Neural cell (in vitro differentiated cells): ENCODE measurements around the gene HORMAD2. TPM values are rescaled to one million over a fixed set of nuclear protein-coding genes. Genes with fewer than 3 reads are reported as not detected.
"Not testable (repeated sequence)": the region's sequence is repeated elsewhere in the genome, so short reads cannot be mapped to it uniquely, and the experiment has no call there.

Source experiments
- H2AFZ ChIP-seq: fragments of 200-600, 300-800 bp; sonication (generic), shearing (Covaris generic); 2 replicates; pipeline ENCODE4 v1.6.0; 2014; ENCODE audit warnings: low read depth, mild to moderate bottlenecking, antibody characterized with exemption, low read length, moderate library complexity
- H3F3A ChIP-seq: fragments of 200-600 bp; shearing (Covaris generic); 2 replicates; pipeline ENCODE4 v1.6.1; 2016; ENCODE audit warnings: mild to moderate bottlenecking, moderate library complexity, mixed read lengths, antibody characterized with exemption, low read length; ENCODE audit not compliant: insufficient read depth, poor library complexity, severe bottlenecking
- H3K27ac ChIP-seq: fragments of 200-600, 300-800 bp; sonication (generic), shearing (Covaris generic); 2 replicates; pipeline ENCODE4 v1.5.1; 2014; ENCODE audit warnings: mild to moderate bottlenecking, low read length, moderate library complexity
- H3K27me3 ChIP-seq: fragments of 300-800, 200-600 bp; sonication (generic), shearing (Covaris generic); 2 replicates; pipeline ENCODE4 v1.6.0; 2014; ENCODE audit warnings: mild to moderate bottlenecking, low read depth, low read length, moderate library complexity; ENCODE audit not compliant: insufficient read depth
- H3K36me3 ChIP-seq: fragments of 300-800, 200-600 bp; sonication (generic), shearing (Covaris generic); 2 replicates; pipeline ENCODE4 v1.5.1; 2014; ENCODE audit warnings: mild to moderate bottlenecking, antibody characterized with exemption, low read length, moderate library complexity; ENCODE audit not compliant: insufficient read depth
- H3K4me2 ChIP-seq: fragments of 300-800, 200-600 bp; sonication (generic), shearing (Covaris generic); 2 replicates; pipeline ENCODE4 v1.6.0; 2014; ENCODE audit warnings: mild to moderate bottlenecking, low read length
- H3K4me3 ChIP-seq: fragments of 300-800, 200-600 bp; sonication (generic), shearing (Covaris generic); 2 replicates; pipeline ENCODE4 v1.5.1; 2014; ENCODE audit warnings: mild to moderate bottlenecking, low read length, moderate library complexity
- H3K79me2 ChIP-seq: fragments of 200-600 bp; shearing (Covaris generic); replicated peaks from 2 replicates; pipeline ENCODE4 v1.6.0; 2014; ENCODE audit warnings: mild to moderate bottlenecking, low read length, moderate library complexity; ENCODE audit not compliant: insufficient read depth
- H3K9ac ChIP-seq: fragments of 300-800, 200-600 bp; sonication (generic), shearing (Covaris generic); 2 replicates; pipeline ENCODE4 v1.6.1; 2016; ENCODE audit warnings: mild to moderate bottlenecking, low read length, mixed read lengths
- H3K9me2 ChIP-seq: fragments of 200-600 bp; shearing (Covaris generic); 2 replicates; pipeline ENCODE4 v1.6.1; 2016; ENCODE audit warnings: mild to moderate bottlenecking, low read length, mixed read lengths; ENCODE audit not compliant: insufficient read depth
- H3K9me3 ChIP-seq: fragments of 200-600, 300-800 bp; sonication (generic), shearing (Covaris generic); 2 replicates; pipeline ENCODE4 v1.6.1; 2016; ENCODE audit warnings: mild to moderate bottlenecking, mixed run types, low read length, moderate library complexity, mixed read lengths
- H4K20me1 ChIP-seq: fragments of 200-600 bp; shearing (Covaris generic); 2 replicates; pipeline ENCODE4 v1.6.1; 2016; ENCODE audit warnings: mild to moderate bottlenecking, mixed run types; ENCODE audit not compliant: insufficient read depth
- CTCF ChIP-seq: fragments of 450-650 bp; IDR thresholded peaks from 2 replicates; pipeline ENCODE4 v1.5.1; 2014; ENCODE audit warnings: antibody characterized with exemption, mild to moderate bottlenecking, moderate library complexity; ENCODE audit not compliant: poor library complexity, severe bottlenecking
- EP300 ChIP-seq: fragments of 450-650 bp; conservative IDR thresholded peaks from 2 replicates; pipeline ENCODE4 v1.6.1; 2014; ENCODE audit warnings: antibody characterized with exemption, mild to moderate bottlenecking, moderate library complexity; ENCODE audit not compliant: poor library complexity, severe bottlenecking
- EZH2 ChIP-seq: fragments of 200-600, 300-800 bp; shearing (Covaris generic), sonication (generic); IDR thresholded peaks from 2 replicates; pipeline ENCODE4 v1.6.1; 2014; ENCODE audit warnings: antibody characterized with exemption, low read length, borderline replicate concordance, mild to moderate bottlenecking; ENCODE audit not compliant: insufficient read depth, poor library complexity, severe bottlenecking
- MXI1 ChIP-seq: fragments of 450-650 bp; conservative IDR thresholded peaks from 2 replicates; pipeline ENCODE4 v1.6.1; 2014; ENCODE audit warnings: antibody characterized with exemption, mild to moderate bottlenecking; ENCODE audit not compliant: poor library complexity, severe bottlenecking
- POLR2AphosphoS5 ChIP-seq: IDR thresholded peaks from 2 replicates; pipeline ENCODE4 v1.6.1; 2012
- RAD21 ChIP-seq: fragments of 450-650 bp; conservative IDR thresholded peaks from 2 replicates; pipeline ENCODE4 v1.6.1; 2014; ENCODE audit warnings: antibody characterized with exemption, mild to moderate bottlenecking, moderate library complexity
- REST ChIP-seq: IDR thresholded peaks from 2 replicates; pipeline ENCODE4 v1.6.1; 2012; ENCODE audit warnings: borderline replicate concordance
- SMC3 ChIP-seq: fragments of 450-650 bp; conservative IDR thresholded peaks from 2 replicates; pipeline ENCODE4 v1.6.1; 2014; ENCODE audit warnings: antibody characterized with exemption, mild to moderate bottlenecking, moderate library complexity; ENCODE audit not compliant: poor library complexity
- TAF1 ChIP-seq: IDR thresholded peaks from 2 replicates; pipeline ENCODE4 v1.6.1; 2012; ENCODE audit warnings: low read depth
- polyA plus RNA-seq: library from polyadenylated mRNA; depleted of rRNA; stranded (reverse); fragments of >200 nt; gene quantifications from 2 replicates; pipeline ENCODE4 v1.2.3, GENCODE V29; 2014

HORMAD2 gene
- polyA plus RNA-seq, 1 donor from 2014 or later = 1.2 TPM

GRCh38 chr22:30198921-30199320 is 118.7 kb downstream of the HORMAD2 start:
- no peak overlapping the region for H3K4me3 ChIP-seq
- H3K36me3 ChIP-seq = no peaks in the 10 kb centered on the region
- H3K27me3 ChIP-seq = no peaks in the 10 kb centered on the region
- no peaks in the 10 kb centered on the region for H3K79me2 ChIP-seq
- H4K20me1 ChIP-seq = no peaks in the 10 kb centered on the region
- no peak overlapping the region for H3K27ac ChIP-seq
- no peaks in the 10 kb centered on the region for H3K9me2 ChIP-seq
- no peak overlapping the region for H3K9ac ChIP-seq
- no peak overlapping the region for H2AFZ ChIP-seq
- H3K9me3 ChIP-seq = no peaks in the 10 kb centered on the region
- TF ChIP-seq EP300 (no peak), RAD21 (no peak), TAF1 (no peak), REST (no peak), POLR2AphosphoS5 (no peak), MXI1 (no peak), CTCF (no peak), EZH2 (no peak), SMC3 (no peak)
- H3F3A ChIP-seq = no peaks in the 10 kb centered on the region
- H3K4me2 ChIP-seq = no peak overlapping the region

GRCh38 chr22:30200905-30201304 is 120.6 kb downstream of the HORMAD2 start:
- H4K20me1 ChIP-seq, H3F3A ChIP-seq, H3K27me3 ChIP-seq: not testable (repeated sequence)

GRCh38 chr22:30201945-30202344 is 121.7 kb downstream of the HORMAD2 start:
- H3K9me3 ChIP-seq = no peaks in the 10 kb centered on the region
- H3K27me3 ChIP-seq = no peaks in the 10 kb centered on the region
- H4K20me1 ChIP-seq = no peaks in the 10 kb centered on the region
- no peak overlapping the region for H3K27ac ChIP-seq
- no peaks in the 10 kb centered on the region for H3K9me2 ChIP-seq
- no peak overlapping the region for H3K9ac ChIP-seq
- H3K4me2 ChIP-seq = no peak overlapping the region
- no peaks in the 10 kb centered on the region for H3K79me2 ChIP-seq
- no peak overlapping the region for H3K4me3 ChIP-seq
- no peaks in the 10 kb centered on the region for H3F3A ChIP-seq
- TF ChIP-seq POLR2AphosphoS5 (no peak), EZH2 (no peak), TAF1 (no peak), EP300 (no peak), CTCF (no peak), MXI1 (no peak), SMC3 (no peak), RAD21 (no peak), REST (no peak)
- no peaks in the 10 kb centered on the region for H3K36me3 ChIP-seq
- no peak overlapping the region for H2AFZ ChIP-seq

More at GRCh38 chr22:30200905-30201304, 120.6 kb downstream of the HORMAD2 start:
- H3K4me2 ChIP-seq, H3K36me3 ChIP-seq, H2AFZ ChIP-seq, H3K27ac ChIP-seq, H3K4me3 ChIP-seq, H3K9me3 ChIP-seq, H3K9ac ChIP-seq, H3K79me2 ChIP-seq, H3K9me2 ChIP-seq: not testable (repeated sequence)
